Measurements from ENCODE around the gene THSD7B. TPM values are rescaled to one million over a fixed set of nuclear protein-coding genes. Genes with fewer than 3 reads are reported as not detected.
"Not testable (repeated sequence)": the region's sequence is repeated elsewhere in the genome, so short reads cannot be mapped to it uniquely, and the experiment has no call there.

Gene THSD7B
- total and polyA plus RNA-seq, 7 experiments from 2014 or later = not detected

DNA sequence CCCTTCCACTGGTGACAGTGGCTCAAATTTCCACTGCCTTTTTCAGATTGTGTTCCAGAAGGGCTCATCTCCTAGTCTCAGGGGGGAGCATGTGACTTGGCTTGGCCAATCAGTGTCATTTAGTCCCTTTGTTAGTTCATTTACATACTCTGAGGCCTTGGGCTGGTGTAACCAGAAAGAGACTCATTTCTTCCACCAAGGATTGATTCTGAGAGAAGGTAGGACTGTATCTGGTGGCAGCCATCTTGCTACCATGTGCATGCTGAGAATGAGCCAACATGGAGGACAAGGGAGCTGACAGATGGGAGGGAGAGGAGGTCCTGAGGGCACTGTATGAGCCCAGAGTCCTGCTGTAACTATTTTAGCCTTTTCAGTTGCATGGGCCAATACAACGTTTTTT is 191.7 kb downstream of the THSD7B start:
- H3K27me3 Mint-ChIP-seq = no peaks in the 10 kb centered on the region
- no peak overlapping the region for H3K27ac Mint-ChIP-seq
- intact Hi-C loops (cut with micrococcal nuclease) = no loop called here
- H3K27me3 ChIP-seq (ENCODE audit: control insufficient read depth in 2 of 2, insufficient read depth in 2 of 2, low read length in 2 of 2) = no peaks in the 10 kb centered on the region
- no peaks in the 10 kb centered on the region for H3K36me3 ChIP-seq (ENCODE audit: control insufficient read depth in 2 of 3, insufficient read depth in 3 of 3, low read length in 3 of 3)
- H3K27ac ChIP-seq (ENCODE audit: low read depth, low read length) = no peak overlapping the region
- DNase-seq (no peak), ATAC-seq (no peak)
- CTCF ChIA-PET = no interaction called here
- H3K4me1 ChIP-seq (ENCODE audit: control insufficient read depth in 2 of 2, insufficient read depth in 2 of 2, low read length in 2 of 2) = no peaks in the 10 kb centered on the region
- H3K4me3 Mint-ChIP-seq = no peak overlapping the region
- no peaks in the 10 kb centered on the region for H3K4me1 Mint-ChIP-seq
- no peak overlapping the region for H3K4me3 ChIP-seq (ENCODE audit: low read length)
- POLR2A ChIA-PET = no interaction called here
- H3K36me3 Mint-ChIP-seq = no peaks in the 10 kb centered on the region
- H3K9me3 Mint-ChIP-seq = peaks cover 0 to 4% (median 0%) of the 10 kb centered on the region in 11 donors
- no peaks in the 10 kb centered on the region for H3K9me3 ChIP-seq (ENCODE audit: control insufficient read depth in 2 of 3, low read length in 3 of 3)

DNA sequence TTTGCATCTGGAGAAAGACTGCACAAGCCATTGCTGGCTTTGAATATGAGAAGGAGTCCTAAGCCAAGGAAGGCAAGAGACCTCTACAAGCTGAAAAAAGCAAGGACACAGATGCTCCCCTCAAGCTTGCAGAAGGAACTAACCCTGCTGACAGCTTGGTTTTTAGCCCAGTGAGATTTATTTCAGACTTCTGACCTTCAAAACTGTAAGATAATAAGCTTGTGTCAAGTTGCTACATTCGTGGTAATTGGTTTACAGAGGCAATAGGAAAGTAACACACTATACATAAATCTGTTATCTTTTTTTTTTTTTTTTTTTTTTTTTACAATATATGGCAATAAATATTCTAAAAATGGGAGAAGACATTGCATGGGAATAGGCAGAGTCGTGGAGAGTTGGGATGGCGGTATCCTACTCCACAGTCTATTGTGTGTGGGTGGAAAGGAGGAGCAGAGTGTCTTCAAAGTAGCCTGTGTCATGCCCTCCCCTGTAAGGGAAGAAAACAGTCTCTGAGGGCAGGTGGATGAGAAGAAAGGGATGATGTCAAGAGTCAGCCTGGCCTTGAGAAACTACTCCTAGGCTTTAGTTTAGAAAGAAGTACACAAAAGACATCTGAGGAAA is 196.9 kb downstream of the THSD7B start:
- ChIA-PET POLR2A (no interaction called here), CTCF (no interaction called here)
- no peak overlapping the region for H3K4me3 Mint-ChIP-seq
- Histone ChIP-seq H3K36me3 (ENCODE audit: control insufficient read depth in 2 of 3, insufficient read depth in 3 of 3, low read length in 3 of 3) (no peaks in the 10 kb centered on the region), H3K27ac (ENCODE audit: low read depth, low read length) (no peak overlapping the region), H3K4me3 (ENCODE audit: low read length) (no peak overlapping the region), H3K9me3 (ENCODE audit: control insufficient read depth in 2 of 3, low read length in 3 of 3) (no peaks in the 10 kb centered on the region), H3K4me1 (ENCODE audit: control insufficient read depth in 2 of 2, insufficient read depth in 2 of 2, low read length in 2 of 2) (no peaks in the 10 kb centered on the region), H3K27me3 (ENCODE audit: control insufficient read depth in 2 of 2, insufficient read depth in 2 of 2, low read length in 2 of 2) (no peaks in the 10 kb centered on the region)
- H3K27ac Mint-ChIP-seq = no peak overlapping the region
- peaks cover 0 to 6% (median 0%) of the 10 kb centered on the region in 5 donors for H3K27me3 Mint-ChIP-seq
- DNase-seq (no peak), ATAC-seq (no peak)
- peaks cover 0 to 7% (median 1%) of the 10 kb centered on the region in 11 donors for H3K9me3 Mint-ChIP-seq
- intact Hi-C loops (cut with micrococcal nuclease) = no loop called here
- no peaks in the 10 kb centered on the region for H3K36me3 Mint-ChIP-seq
- no peaks in the 10 kb centered on the region for H3K4me1 Mint-ChIP-seq

DNA sequence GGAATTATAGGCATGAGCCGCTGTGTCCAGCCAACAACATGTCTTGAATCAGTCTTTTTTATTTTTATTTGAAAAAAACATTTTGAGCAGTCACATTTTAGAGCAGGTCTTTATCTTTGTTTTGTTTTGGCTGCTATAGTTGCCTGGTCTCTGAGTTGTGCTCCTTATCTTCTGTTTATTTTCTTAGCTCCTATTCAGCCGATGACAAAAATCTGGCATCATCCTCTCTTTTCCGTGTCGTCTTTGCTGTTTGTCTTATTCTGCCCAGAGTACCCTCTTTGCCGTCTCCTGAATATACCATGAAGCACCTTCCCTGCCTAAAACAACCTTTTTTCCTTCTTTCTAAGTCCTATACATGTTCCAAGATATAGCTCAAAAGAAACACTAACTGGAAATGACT is 201.1 kb downstream of the THSD7B start:
- no peak for DNase-seq
- Histone ChIP-seq H3K27ac (ENCODE audit: low read depth, low read length) (no peak overlapping the region), H3K9me3 (ENCODE audit: control insufficient read depth in 2 of 3, low read length in 3 of 3) (no peaks in the 10 kb centered on the region), H3K4me3 (ENCODE audit: low read length) (no peak overlapping the region), H3K4me1 (ENCODE audit: control insufficient read depth in 2 of 2, insufficient read depth in 2 of 2, low read length in 2 of 2) (no peaks in the 10 kb centered on the region), H3K27me3 (ENCODE audit: control insufficient read depth in 2 of 2, insufficient read depth in 2 of 2, low read length in 2 of 2) (no peaks in the 10 kb centered on the region), H3K36me3 (ENCODE audit: control insufficient read depth in 2 of 3, insufficient read depth in 3 of 3, low read length in 3 of 3) (no peaks in the 10 kb centered on the region)
- no peak for ATAC-seq
- Mint-ChIP-seq H3K4me3 (no peak overlapping the region), H3K27me3 (peaks cover 0 to 10% (median 0%) of the 10 kb centered on the region in 5 donors), H3K4me1 (no peaks in the 10 kb centered on the region), H3K36me3 (no peaks in the 10 kb centered on the region), H3K9me3 (peaks cover 0 to 9% (median 2%) of the 10 kb centered on the region in 11 donors), H3K27ac (no peak overlapping the region)
- intact Hi-C loops (cut with micrococcal nuclease) = no loop called here
- ChIA-PET CTCF (no interaction called here), POLR2A (no interaction called here)

DNA sequence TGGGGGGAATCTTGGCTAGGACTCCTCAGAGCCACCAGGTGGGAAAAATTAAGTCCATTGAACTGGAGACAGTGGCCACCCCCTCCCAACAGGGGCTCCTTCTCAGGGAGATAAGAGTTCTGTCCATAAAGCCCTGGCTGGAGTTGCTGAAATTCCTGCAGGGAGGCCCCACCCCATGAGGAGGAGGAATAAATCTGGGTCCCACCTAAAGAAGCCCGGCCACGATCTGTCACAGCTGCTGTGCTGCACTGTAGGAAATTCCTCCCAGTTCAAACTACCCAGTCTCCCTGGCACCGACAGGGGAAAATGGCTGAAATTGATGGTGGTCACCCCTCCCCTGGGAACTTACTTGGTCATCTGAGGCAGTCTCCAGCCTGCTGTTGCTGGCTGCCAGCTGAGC is 215.0 kb downstream of the THSD7B start:
- POLR2A ChIA-PET = no interaction called here

DNA sequence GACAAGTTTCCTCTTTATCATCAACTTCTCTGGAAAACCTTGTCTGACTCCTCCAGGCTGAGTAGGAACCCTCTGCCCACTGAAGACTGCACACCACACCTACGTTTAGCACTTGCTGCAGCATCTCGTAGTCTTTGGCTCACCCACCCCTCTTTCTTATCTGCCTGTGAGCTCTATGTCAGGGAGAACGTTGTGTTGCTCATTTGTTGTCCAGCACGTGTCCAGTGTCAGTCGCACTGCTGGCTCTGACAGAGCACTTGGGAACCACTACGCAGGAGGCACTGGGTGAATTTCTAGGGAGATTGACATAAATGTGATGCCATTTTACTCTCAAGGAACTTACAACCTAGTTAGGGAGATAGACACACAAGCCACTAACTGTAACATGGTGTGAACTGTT is 216.3 kb downstream of the THSD7B start:
- DNase-seq; H3K4me3 ChIP-seq (ENCODE audit: low read length); H3K4me3 Mint-ChIP-seq; intact Hi-C loops (cut with micrococcal nuclease); ATAC-seq; H3K9me3 ChIP-seq (ENCODE audit: control insufficient read depth in 2 of 3, low read length in 3 of 3); H3K36me3 ChIP-seq (ENCODE audit: control insufficient read depth in 2 of 3, insufficient read depth in 3 of 3, low read length in 3 of 3); H3K36me3 Mint-ChIP-seq; H3K27me3 ChIP-seq (ENCODE audit: control insufficient read depth in 2 of 2, insufficient read depth in 2 of 2, low read length in 2 of 2); H3K27ac Mint-ChIP-seq; H3K4me1 ChIP-seq (ENCODE audit: control insufficient read depth in 2 of 2, insufficient read depth in 2 of 2, low read length in 2 of 2); H3K4me1 Mint-ChIP-seq; POLR2A ChIA-PET; H3K27ac ChIP-seq (ENCODE audit: low read depth, low read length); H3K27me3 Mint-ChIP-seq; CTCF ChIA-PET: not testable (repeated sequence)
- peaks cover 0 to 14% (median 3%) of the 10 kb centered on the region in 11 donors for H3K9me3 Mint-ChIP-seq

More for the DNA sequence above, 215.0 kb downstream of the THSD7B start:
- H3K27me3 ChIP-seq (ENCODE audit: control insufficient read depth in 2 of 2, insufficient read depth in 2 of 2, low read length in 2 of 2) = no peaks in the 10 kb centered on the region
- H3K36me3 Mint-ChIP-seq = peaks cover 0 to 4% (median 0%) of the 10 kb centered on the region in 5 donors
- peaks cover 0 to 9% (median 0%) of the 10 kb centered on the region in 5 donors for H3K27me3 Mint-ChIP-seq
- DNase-seq = no peak
- peaks cover 0 to 14% (median 6%) of the 10 kb centered on the region in 11 donors for H3K9me3 Mint-ChIP-seq
- H3K27ac ChIP-seq (ENCODE audit: low read depth, low read length) = no peak overlapping the region
- no peaks in the 10 kb centered on the region for H3K4me1 Mint-ChIP-seq
- H3K9me3 ChIP-seq (ENCODE audit: control insufficient read depth in 2 of 3, low read length in 3 of 3) = no peaks in the 10 kb centered on the region
- no peaks in the 10 kb centered on the region for H3K4me1 ChIP-seq (ENCODE audit: control insufficient read depth in 2 of 2, insufficient read depth in 2 of 2, low read length in 2 of 2)
- no peak overlapping the region for H3K4me3 ChIP-seq (ENCODE audit: low read length)
- H3K4me3 Mint-ChIP-seq = no peak overlapping the region
- no peak overlapping the region for H3K27ac Mint-ChIP-seq
- ATAC-seq = no peak
- intact Hi-C loops (cut with micrococcal nuclease) = no loop called here
- no peaks in the 10 kb centered on the region for H3K36me3 ChIP-seq (ENCODE audit: control insufficient read depth in 2 of 3, insufficient read depth in 3 of 3, low read length in 3 of 3)
- CTCF ChIA-PET = no interaction called here

DNA sequence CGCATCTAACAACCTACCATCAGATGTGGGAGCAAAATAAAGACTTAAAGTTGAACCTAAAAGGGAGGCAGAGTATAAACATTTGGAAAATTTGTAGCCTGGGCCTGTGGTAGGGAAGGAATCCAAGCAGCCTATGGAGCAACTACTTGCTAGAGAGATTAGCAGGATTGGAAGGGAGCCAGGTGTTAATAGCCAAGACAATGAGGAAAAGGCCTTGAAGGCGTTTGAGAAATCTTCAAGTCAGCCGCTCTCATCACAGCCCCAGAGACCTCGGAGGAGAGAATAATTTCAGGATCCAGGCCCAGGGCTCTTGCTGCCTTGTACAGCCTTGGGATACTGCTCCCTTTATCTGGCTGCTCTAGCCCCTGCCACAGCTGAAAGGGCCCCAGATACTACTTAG is 219.7 kb downstream of the THSD7B start:
- Histone ChIP-seq H3K4me3 (ENCODE audit: low read length) (no peak overlapping the region), H3K9me3 (ENCODE audit: control insufficient read depth in 2 of 3, low read length in 3 of 3) (no peaks in the 10 kb centered on the region), H3K4me1 (ENCODE audit: control insufficient read depth in 2 of 2, insufficient read depth in 2 of 2, low read length in 2 of 2) (no peaks in the 10 kb centered on the region), H3K27me3 (ENCODE audit: control insufficient read depth in 2 of 2, insufficient read depth in 2 of 2, low read length in 2 of 2) (no peaks in the 10 kb centered on the region), H3K36me3 (ENCODE audit: control insufficient read depth in 2 of 3, insufficient read depth in 3 of 3, low read length in 3 of 3) (no peaks in the 10 kb centered on the region), H3K27ac (ENCODE audit: low read depth, low read length) (no peak overlapping the region)
- no peak overlapping the region for H3K4me3 Mint-ChIP-seq
- CTCF ChIA-PET = no interaction called here
- DNase-seq (no peak), ATAC-seq (no peak)
- no peaks in the 10 kb centered on the region for H3K4me1 Mint-ChIP-seq
- H3K36me3 Mint-ChIP-seq = no peaks in the 10 kb centered on the region
- H3K27ac Mint-ChIP-seq = no peak overlapping the region
- POLR2A ChIA-PET = no interaction called here
- intact Hi-C loops (cut with micrococcal nuclease) = no loop called here
- H3K9me3 Mint-ChIP-seq = peaks cover 0 to 3% (median 2%) of the 10 kb centered on the region in 11 donors
- peaks cover 0 to 12% (median 4%) of the 10 kb centered on the region in 5 donors for H3K27me3 Mint-ChIP-seq

DNA sequence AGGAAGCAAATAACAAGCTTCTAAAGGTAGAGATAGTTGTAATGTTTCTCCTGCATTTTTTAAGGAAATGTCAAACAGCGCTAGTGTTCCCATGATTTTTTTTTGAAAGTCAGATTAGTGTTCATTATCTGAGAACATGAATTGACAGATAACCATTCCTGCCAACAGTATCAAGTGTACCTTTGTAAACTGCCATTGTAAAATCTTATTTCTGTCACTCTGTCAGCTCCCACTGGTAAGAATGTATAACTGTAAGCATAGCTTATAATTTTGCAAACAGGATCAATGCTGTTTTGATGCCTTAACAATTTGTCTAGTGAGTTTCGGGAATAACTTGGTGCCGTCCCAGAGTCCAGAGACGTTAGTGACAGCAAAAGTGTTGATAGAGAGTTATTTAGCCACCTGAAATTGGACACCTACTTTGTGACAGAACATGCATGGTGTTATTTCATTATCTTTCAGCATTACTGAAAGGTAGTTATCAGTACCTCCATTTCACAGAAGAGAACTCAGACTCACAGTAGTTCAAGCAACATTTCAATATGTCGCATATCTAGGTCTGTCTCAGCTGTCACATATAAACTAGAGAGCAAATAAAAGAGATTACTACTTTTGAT is 221.4 kb downstream of the THSD7B start:
- no peak overlapping the region for H3K4me3 Mint-ChIP-seq
- no peak for DNase-seq
- no peaks in the 10 kb centered on the region for H3K4me1 ChIP-seq (ENCODE audit: control insufficient read depth in 2 of 2, insufficient read depth in 2 of 2, low read length in 2 of 2)
- H3K4me1 Mint-ChIP-seq = no peaks in the 10 kb centered on the region
- H3K27me3 Mint-ChIP-seq = peaks cover 0 to 10% (median 5%) of the 10 kb centered on the region in 5 donors
- no peak for ATAC-seq
- POLR2A ChIA-PET = no interaction called here
- H3K36me3 ChIP-seq (ENCODE audit: control insufficient read depth in 2 of 3, insufficient read depth in 3 of 3, low read length in 3 of 3) = no peaks in the 10 kb centered on the region
- CTCF ChIA-PET = no interaction called here
- no peaks in the 10 kb centered on the region for H3K27me3 ChIP-seq (ENCODE audit: control insufficient read depth in 2 of 2, insufficient read depth in 2 of 2, low read length in 2 of 2)
- H3K36me3 Mint-ChIP-seq = no peaks in the 10 kb centered on the region
- no peak overlapping the region for H3K27ac ChIP-seq (ENCODE audit: low read depth, low read length)
- peaks cover 0 to 7% (median 2%) of the 10 kb centered on the region in 11 donors for H3K9me3 Mint-ChIP-seq
- no peak overlapping the region for H3K27ac Mint-ChIP-seq
- H3K4me3 ChIP-seq (ENCODE audit: low read length) = no peak overlapping the region
- intact Hi-C loops (cut with micrococcal nuclease) = no loop called here
- no peaks in the 10 kb centered on the region for H3K9me3 ChIP-seq (ENCODE audit: control insufficient read depth in 2 of 3, low read length in 3 of 3)
